ENCODE data around the gene MRPL42.
A peak's percentile ranks its signal among the peaks of the same experiment; 100 is the strongest.

MRPL42 gene

GRCh38 chr12:93447555-93448290 is 19.6 kb upstream of the MRPL42 start:
- DNase-seq (ENCODE audit: low read depth): no peak
- no peak for TF ChIP-seq CTCF (IDR thresholded peaks at IDR 0.05; ENCODE audit: control insufficient read depth, insufficient read depth, low read depth, low read length, missing control alignments)
- H3K4me3 ChIP-seq (ENCODE audit: control insufficient read depth, low read depth, low read length): no peak overlapping the region

- TF ChIP-seq CTCF (IDR thresholded peaks at IDR 0.05; ENCODE audit: control insufficient read depth, insufficient read depth, low read depth, low read length, missing control alignments): no peak
- no peak for DNase-seq (ENCODE audit: low read depth)
Measured at GRCh38 chr12:93448796-93449195, 18.5 kb upstream of the MRPL42 start.

GRCh38 chr12:93449277-93449676 is 18.0 kb upstream of the MRPL42 start:
- no peak for TF ChIP-seq CTCF (IDR thresholded peaks at IDR 0.05; ENCODE audit: control insufficient read depth, insufficient read depth, low read depth, low read length, missing control alignments)
- DNase-seq (ENCODE audit: low read depth): no peak

More at GRCh38 chr12:93448796-93449195, 18.5 kb upstream of the MRPL42 start:
- H3K4me3 ChIP-seq (ENCODE audit: control insufficient read depth, low read depth, low read length): no peak overlapping the region

GRCh38 chr12:93451423-93452158 is 15.7 kb upstream of the MRPL42 start:
- DNase-seq (ENCODE audit: low read depth): no peak
- no peak overlapping the region for H3K4me3 ChIP-seq (ENCODE audit: control insufficient read depth, low read depth, low read length)
- no peak for TF ChIP-seq CTCF (IDR thresholded peaks at IDR 0.05; ENCODE audit: control insufficient read depth, insufficient read depth, low read depth, low read length, missing control alignments)

More at GRCh38 chr12:93449277-93449676, 18.0 kb upstream of the MRPL42 start:
- H3K4me3 ChIP-seq (ENCODE audit: control insufficient read depth, low read depth, low read length): no peak overlapping the region

GRCh38 chr12:93453633-93454032 is 13.7 kb upstream of the MRPL42 start:
- no peak for TF ChIP-seq CTCF (IDR thresholded peaks at IDR 0.05; ENCODE audit: control insufficient read depth, insufficient read depth, low read depth, low read length, missing control alignments)
- DNase-seq (ENCODE audit: low read depth): peak; percentile 20
- no peak overlapping the region for H3K4me3 ChIP-seq (ENCODE audit: control insufficient read depth, low read depth, low read length)

GRCh38 chr12:93456077-93456476 is 11.2 kb upstream of the MRPL42 start:
- no peak for TF ChIP-seq CTCF (IDR thresholded peaks at IDR 0.05; ENCODE audit: control insufficient read depth, insufficient read depth, low read depth, low read length, missing control alignments)
- H3K4me3 ChIP-seq (ENCODE audit: control insufficient read depth, low read depth, low read length): no peak overlapping the region
- no peak for DNase-seq (ENCODE audit: low read depth)
